Breast epithelium (tissue), 4 donors: Measurements from ENCODE around the gene ENHO. TPM values are rescaled to one million over a fixed set of nuclear protein-coding genes. Genes with fewer than 3 reads are reported as not detected.

ENCODE experiments used
- DNase-seq, 2 donors: peaks; one replicate each; pipeline ENCODE4 v3.0.0-alpha.2; 2019; ENCODE audit warnings: low spot score in 2 of 2
- H3K27ac ChIP-seq, 2 donors: fragments of 200-600 bp; sonication (generic) in 1 of 2; one replicate each; pipeline ENCODE4 v1.5.1; 2016 to 2019; ENCODE audit warnings: mild to moderate bottlenecking in 1 of 2
- H3K27me3 ChIP-seq, 2 donors: fragments of 200-600 bp; sonication (generic) in 1 of 2; one replicate each; pipeline versions ENCODE4 v1.5.1 to v1.6.0; 2017 to 2019; ENCODE audit warnings: control low read depth in 1 of 2, mild to moderate bottlenecking in 1 of 2
- H3K36me3 ChIP-seq: fragments of 200-600 bp; one replicate; pipeline ENCODE4 v1.5.1; 2019
- H3K4me1 ChIP-seq, 2 donors: fragments of 200-600 bp; sonication (generic); one replicate each; pipeline ENCODE4 v1.5.1; 2016 to 2019; ENCODE audit warnings: control low read depth in 1 of 2
- H3K4me3 ChIP-seq, 3 donors: fragments of 200-600 bp; sonication (generic); 1 replicate in 2 of 3; 2 replicates in 1 of 3; pipeline ENCODE4 v1.5.1; 2016 to 2019; ENCODE audit warnings: mild to moderate bottlenecking in 3 of 3, moderate library complexity in 2 of 3
- H3K9me3 ChIP-seq, 2 donors: fragments of 200-600 bp; sonication (generic) in 1 of 2; one replicate each; pipeline ENCODE4 v1.5.1; 2016 to 2019; ENCODE audit warnings: control low read depth in 1 of 2
- POLR2A ChIP-seq: fragments of 450-650 bp; IDR thresholded peaks from one replicate; pipeline ENCODE4 v1.6.1; 2016; ENCODE audit warnings: antibody characterized with exemption, mild to moderate bottlenecking, moderate library complexity
- POLR2AphosphoS5 ChIP-seq, 3 donors: sonication (generic); formaldehyde crosslinking; IDR thresholded peaks; one replicate each; pipeline ENCODE4 v1.6.1; 2017; ENCODE audit warnings: antibody characterized with exemption in 3 of 3
- intact Hi-C: fragments of 100-400 bp; cut with DNase I; formaldehyde crosslinking; loops from one replicate; pipeline ENCODE4 v1.15.1; 2023; ENCODE audit warnings: low total_unique reads
- total RNA-seq, 3 donors: library from RNA; depleted of rRNA; stranded (reverse); fragments of >200 nt; gene quantifications; one replicate each; pipeline ENCODE4 v1.1.0, GENCODE V29; 2016
- TF ChIP-seq, protein P1 (sequence below), 3 donors: fragments of 450-650 bp; IDR thresholded peaks; one replicate each; pipeline ENCODE4 v1.5.1; 2016 to 2017; ENCODE audit warnings: antibody characterized with exemption in 3 of 3, mild to moderate bottlenecking in 3 of 3, moderate library complexity in 3 of 3

The ENHO gene
- total RNA-seq, 3 donors from 2014 or later: 0.33 to 5.4 (median 1.8) TPM

DNA sequence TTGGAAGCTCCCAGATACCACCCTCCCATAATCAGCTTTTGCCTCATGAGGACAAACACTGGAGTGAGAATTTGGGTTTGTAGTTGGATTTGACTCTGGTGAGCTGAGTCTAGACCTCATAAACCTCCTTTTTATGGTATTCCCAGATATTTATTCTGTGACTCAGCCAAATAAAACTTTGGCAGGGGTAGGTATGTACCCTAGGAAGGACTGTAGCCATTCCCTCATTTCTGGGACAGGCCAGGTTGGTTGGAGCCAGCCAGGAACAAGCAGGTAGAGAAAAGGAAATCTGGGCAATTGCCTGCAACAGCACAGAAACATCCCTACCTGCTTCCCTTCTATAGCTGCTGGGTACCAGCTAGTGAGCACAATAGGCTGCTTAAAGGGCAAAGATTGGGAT is 19.4 kb downstream of the ENHO start:
- H3K4me1 ChIP-seq: peaks cover 4 to 13% of the 10 kb centered on the region in 2 donors
- intact Hi-C loops: loop anchor here (5.0 kb wide), 1 partner anchor 696 kb away; no protein-coding TSS in a partner anchor
- no peaks in the 10 kb centered on the region for H3K36me3 ChIP-seq
- no peak for DNase-seq
- no peak overlapping the region for H3K4me3 ChIP-seq
- no peaks in the 10 kb centered on the region for H3K9me3 ChIP-seq
- no peak overlapping the region for H3K27ac ChIP-seq
- TF ChIP-seq POLR2AphosphoS5 (IDR thresholded peaks at IDR 0.05) (no peak), POLR2A (no peak)
- TF ChIP-seq, protein P1, sequence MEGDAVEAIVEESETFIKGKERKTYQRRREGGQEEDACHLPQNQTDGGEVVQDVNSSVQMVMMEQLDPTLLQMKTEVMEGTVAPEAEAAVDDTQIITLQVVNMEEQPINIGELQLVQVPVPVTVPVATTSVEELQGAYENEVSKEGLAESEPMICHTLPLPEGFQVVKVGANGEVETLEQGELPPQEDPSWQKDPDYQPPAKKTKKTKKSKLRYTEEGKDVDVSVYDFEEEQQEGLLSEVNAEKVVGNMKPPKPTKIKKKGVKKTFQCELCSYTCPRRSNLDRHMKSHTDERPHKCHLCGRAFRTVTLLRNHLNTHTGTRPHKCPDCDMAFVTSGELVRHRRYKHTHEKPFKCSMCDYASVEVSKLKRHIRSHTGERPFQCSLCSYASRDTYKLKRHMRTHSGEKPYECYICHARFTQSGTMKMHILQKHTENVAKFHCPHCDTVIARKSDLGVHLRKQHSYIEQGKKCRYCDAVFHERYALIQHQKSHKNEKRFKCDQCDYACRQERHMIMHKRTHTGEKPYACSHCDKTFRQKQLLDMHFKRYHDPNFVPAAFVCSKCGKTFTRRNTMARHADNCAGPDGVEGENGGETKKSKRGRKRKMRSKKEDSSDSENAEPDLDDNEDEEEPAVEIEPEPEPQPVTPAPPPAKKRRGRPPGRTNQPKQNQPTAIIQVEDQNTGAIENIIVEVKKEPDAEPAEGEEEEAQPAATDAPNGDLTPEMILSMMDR (IDR thresholded peaks at IDR 0.05): no peak
- no peaks in the 10 kb centered on the region for H3K27me3 ChIP-seq

DNA sequence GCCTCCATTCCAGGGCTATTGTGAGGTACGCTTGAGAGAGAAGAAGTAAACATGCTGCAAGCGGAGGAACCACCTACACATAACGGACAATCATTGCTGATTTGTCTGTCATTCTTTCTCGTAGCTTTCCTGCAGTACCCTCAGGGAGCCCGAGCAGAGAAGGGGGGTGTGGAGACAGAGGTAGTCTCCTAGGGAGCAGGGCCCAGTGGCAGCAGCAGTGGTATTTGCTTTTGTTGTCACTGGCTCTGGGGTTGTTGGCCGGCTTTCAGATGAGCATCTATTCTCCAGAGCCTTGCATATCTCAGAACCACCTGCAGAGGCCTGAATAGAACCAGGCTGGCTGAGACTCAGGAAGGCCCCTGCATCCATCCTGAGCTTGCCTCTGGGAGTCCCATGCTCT is 19.9 kb downstream of the ENHO start:
- no peaks in the 10 kb centered on the region for H3K9me3 ChIP-seq
- peak in 1 of 2 donors; percentile 42 for DNase-seq
- peaks cover 4 to 13% of the 10 kb centered on the region in 2 donors for H3K4me1 ChIP-seq
- TF ChIP-seq POLR2AphosphoS5 (IDR thresholded peaks at IDR 0.05): no peak
- TF ChIP-seq, protein P1 (IDR thresholded peaks at IDR 0.05): no peak
- no peak for TF ChIP-seq POLR2A
- intact Hi-C loops: loop anchor here (5.0 kb wide), 1 partner anchor 696 kb away; no protein-coding TSS in a partner anchor
- peak overlapping the region; percentile 48 to 68 for H3K27ac ChIP-seq
- H3K36me3 ChIP-seq: no peaks in the 10 kb centered on the region
- H3K27me3 ChIP-seq: no peaks in the 10 kb centered on the region
- H3K4me3 ChIP-seq: peak overlapping the region in 1 of 3 donors; percentile 35

DNA sequence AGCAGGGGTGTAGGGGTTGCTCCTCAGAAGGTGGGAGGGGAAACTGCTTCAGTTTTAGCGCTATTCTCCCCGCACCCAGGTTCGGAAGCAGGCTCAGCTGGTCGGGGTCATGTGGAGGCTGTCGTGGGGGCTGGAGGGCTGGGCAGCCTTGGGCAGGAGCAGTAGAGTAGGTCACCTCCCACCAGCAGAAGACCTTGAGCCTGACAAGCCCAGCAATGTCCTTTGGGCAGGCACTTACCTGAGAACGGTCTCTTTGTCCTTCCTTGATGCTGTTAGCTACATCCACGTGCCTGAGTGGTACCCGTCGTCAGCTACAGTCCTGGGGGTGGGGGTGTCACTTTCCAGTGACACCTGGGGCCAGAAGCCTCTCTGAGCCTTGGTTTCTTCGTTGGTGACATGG is 20.3 kb downstream of the ENHO start:
- no peaks in the 10 kb centered on the region for H3K9me3 ChIP-seq
- H3K4me3 ChIP-seq: peak overlapping the region in 1 of 3 donors; percentile 35
- peaks cover 4 to 13% of the 10 kb centered on the region in 2 donors for H3K4me1 ChIP-seq
- intact Hi-C loops: loop anchor here (5.0 kb wide), 1 partner anchor 695 kb away; no protein-coding TSS in a partner anchor
- no peaks in the 10 kb centered on the region for H3K36me3 ChIP-seq
- DNase-seq: no peak
- no peaks in the 10 kb centered on the region for H3K27me3 ChIP-seq
- peak overlapping the region; percentile 48 to 68 for H3K27ac ChIP-seq
- TF ChIP-seq POLR2A (no peak), POLR2AphosphoS5 (IDR thresholded peaks at IDR 0.05) (no peak)
- TF ChIP-seq, protein P1 (IDR thresholded peaks at IDR 0.05): no peak

DNA sequence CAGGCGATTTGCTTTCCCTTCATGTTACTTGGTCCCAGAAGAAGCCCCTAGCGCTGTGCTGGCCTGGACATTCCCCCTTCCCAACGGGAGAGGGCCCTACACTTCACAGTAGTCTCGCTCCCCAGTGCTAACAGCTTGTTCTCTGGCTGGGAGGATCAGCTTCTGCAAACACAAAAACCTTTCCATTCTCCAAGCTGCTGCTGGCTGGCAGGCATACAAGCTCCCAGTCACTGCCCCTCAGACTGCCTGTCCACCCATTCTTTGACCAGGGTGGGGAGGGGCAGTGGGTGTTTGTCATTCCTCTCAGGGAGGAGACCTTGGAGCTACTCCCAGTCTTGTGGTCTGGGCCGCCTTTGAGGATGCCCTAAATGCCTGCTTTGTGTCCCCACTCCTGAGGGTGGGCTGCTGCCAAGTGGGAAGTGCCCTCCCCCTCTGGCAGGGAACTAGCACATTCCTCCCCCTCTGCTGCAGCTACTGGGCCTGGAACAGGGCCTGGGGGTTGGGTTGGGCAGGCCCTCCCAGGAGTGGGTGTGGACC is 20.8 kb downstream of the ENHO start:
- peak; percentile 68 to 86 for DNase-seq

DNA sequence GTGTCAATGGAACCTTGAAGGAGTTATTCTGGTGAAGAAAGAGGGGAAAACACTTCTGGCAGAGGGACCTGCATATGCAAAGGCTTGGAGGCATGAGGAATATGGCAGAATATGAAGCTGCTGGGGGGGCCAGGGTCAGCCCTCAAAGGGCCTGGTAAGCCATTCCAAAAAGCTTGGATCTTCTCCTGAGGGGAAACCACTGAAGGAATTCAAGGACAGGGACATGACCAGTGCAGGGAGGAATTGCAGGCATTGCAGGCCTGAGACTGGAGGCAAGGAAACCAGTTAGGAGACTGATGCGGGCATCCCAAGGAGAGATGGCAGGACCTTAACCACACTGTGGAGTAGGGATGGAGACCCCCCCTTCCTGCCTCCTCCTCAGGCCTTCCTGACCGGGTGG is 21.4 kb downstream of the ENHO start:
- Histone ChIP-seq H3K4me3 (no peak overlapping the region), H3K27ac (no peak overlapping the region), H3K9me3 (no peaks in the 10 kb centered on the region), H3K4me1 (peaks cover 4 to 13% of the 10 kb centered on the region in 2 donors), H3K36me3 (no peaks in the 10 kb centered on the region), H3K27me3 (no peaks in the 10 kb centered on the region)
- DNase-seq: no peak
- no peak for TF ChIP-seq POLR2A
- TF ChIP-seq, protein P1 (IDR thresholded peaks at IDR 0.05): no peak
- TF ChIP-seq POLR2AphosphoS5 (IDR thresholded peaks at IDR 0.05): no peak
- intact Hi-C loops: loop anchor here (5.0 kb wide), 1 partner anchor 694 kb away; no protein-coding TSS in a partner anchor

More for the DNA sequence above, 20.8 kb downstream of the ENHO start:
- Histone ChIP-seq H3K4me1 (peaks cover 4 to 13% of the 10 kb centered on the region in 2 donors), H3K27ac (peak overlapping the region; percentile 48 to 68), H3K36me3 (no peaks in the 10 kb centered on the region), H3K9me3 (no peaks in the 10 kb centered on the region), H3K27me3 (no peaks in the 10 kb centered on the region), H3K4me3 (peak overlapping the region in 1 of 3 donors; percentile 35)
- peak in 1 of 3 donors; percentile 38 for TF ChIP-seq POLR2AphosphoS5 (IDR thresholded peaks at IDR 0.05)
- no peak for TF ChIP-seq POLR2A
- intact Hi-C loops: loop anchor here (5.0 kb wide), 1 partner anchor 695 kb away; no protein-coding TSS in a partner anchor
